GM23338 (cell line): ENCODE measurements around the gene CMIP. TPM values are rescaled to one million over a fixed set of nuclear protein-coding genes. Genes with fewer than 3 reads are reported as not detected.

Experiments used
- ATAC-seq: fragments of 200-7000 bp; cut with Tn5 transposase; 3 replicates; pipeline ENCODE4 v1.9.1; 2020
- DNase-seq: peaks from one replicate; pipeline ENCODE4 v3.0.0-alpha.2; 2015; ENCODE audit warnings: low spot score
- H2AFZ ChIP-seq: fragments of 200-600 bp; sonication (generic); 2 replicates; pipeline ENCODE4 v1.8.0; 2016; ENCODE audit warnings: antibody characterized with exemption, mild to moderate bottlenecking, moderate library complexity
- H3F3A ChIP-seq: fragments of 200-600 bp; sonication (generic); replicated peaks from 2 replicates; pipeline ENCODE4 v1.8.0; 2017; ENCODE audit warnings: antibody characterized with exemption, mixed run types, low read depth
- H3K27ac ChIP-seq: fragments of 200-600 bp; sonication (generic); 2 replicates; pipeline ENCODE4 v1.6.1; 2016; ENCODE audit warnings: low read depth
- H3K27me3 ChIP-seq: fragments of 200-600 bp; sonication (generic); 2 replicates; pipeline ENCODE4 v1.8.0; 2016; ENCODE audit warnings: mild to moderate bottlenecking, mixed run types, moderate library complexity; ENCODE audit not compliant: insufficient read depth
- H3K36me3 ChIP-seq: fragments of 200-600 bp; sonication (generic); 2 replicates; pipeline ENCODE4 v1.8.0; 2016; ENCODE audit warnings: mild to moderate bottlenecking; ENCODE audit not compliant: insufficient read depth
- H3K4me1 ChIP-seq: fragments of 200-600 bp; sonication (generic); 2 replicates; pipeline ENCODE4 v1.8.0; 2016; ENCODE audit warnings: mild to moderate bottlenecking, moderate library complexity; ENCODE audit not compliant: insufficient read depth
- H3K4me2 ChIP-seq: fragments of 200-600 bp; sonication (generic); 2 replicates; pipeline ENCODE4 v1.7.1; 2017; ENCODE audit warnings: mixed run types
- H3K4me3 ChIP-seq: fragments of 200-600 bp; sonication (generic); 2 replicates; pipeline ENCODE4 v1.6.1; 2016; ENCODE audit warnings: mixed run types
- H3K79me2 ChIP-seq: fragments of 200-600 bp; sonication (generic); replicated peaks from 2 replicates; pipeline ENCODE4 v1.8.0; 2017; ENCODE audit warnings: mild to moderate bottlenecking; ENCODE audit not compliant: insufficient read depth
- H3K9me2 ChIP-seq: fragments of 200-600 bp; sonication (generic); 2 replicates; pipeline ENCODE4 v1.8.0; 2017; ENCODE audit not compliant: insufficient read depth
- H4K20me1 ChIP-seq: fragments of 200-600 bp; sonication (generic); replicated peaks from 2 replicates; pipeline ENCODE4 v1.8.0; 2017; ENCODE audit warnings: mild to moderate bottlenecking; ENCODE audit not compliant: insufficient read depth
- H3K27ac Mint-ChIP-seq: 2 replicates; pipeline ENCODE4 v1.8.0; 2020; ENCODE audit warnings: inconsistent platforms, mild to moderate bottlenecking, moderate library complexity, mixed read lengths
- H3K27me3 Mint-ChIP-seq: 3 replicates; pipeline ENCODE4 v1.8.0; 2022; ENCODE audit warnings: low read depth, mild to moderate bottlenecking, moderate library complexity, mixed read lengths, inconsistent platforms; ENCODE audit not compliant: insufficient read depth, poor library complexity
- H3K36me3 Mint-ChIP-seq: 3 replicates; pipeline ENCODE4 v1.8.0; 2021; ENCODE audit warnings: low read depth, mild to moderate bottlenecking, inconsistent platforms, moderate library complexity, mixed read lengths
- H3K4me1 Mint-ChIP-seq: 3 replicates; pipeline ENCODE4 v1.8.0; 2020; ENCODE audit warnings: mild to moderate bottlenecking, inconsistent platforms, mixed read lengths
- H3K4me3 Mint-ChIP-seq: 3 replicates; pipeline ENCODE4 v1.8.0; 2021; ENCODE audit warnings: moderate library complexity, mild to moderate bottlenecking, inconsistent platforms, mixed read lengths
- H3K9me3 Mint-ChIP-seq: 3 replicates; pipeline ENCODE4 v1.8.0; 2020; ENCODE audit warnings: moderate library complexity, mild to moderate bottlenecking, inconsistent platforms, mixed read lengths
- CREB1 ChIP-seq: fragments of 250-450 bp; sonication (Bioruptor Pico); IDR thresholded peaks from 2 replicates; pipeline ENCODE4 v1.5.0; 2020; ENCODE audit warnings: low read depth, mild to moderate bottlenecking, moderate library complexity
- ETS1 ChIP-seq: IDR thresholded peaks from 2 replicates; pipeline ENCODE4 v1.6.1; 2016; ENCODE audit warnings: antibody characterized with exemption
- EZH2 ChIP-seq: fragments of 200-600 bp; sonication (generic); IDR thresholded peaks from one replicate; pipeline ENCODE4 v1.8.0; 2017; ENCODE audit warnings: antibody characterized with exemption, mild to moderate bottlenecking, low read depth; ENCODE audit not compliant: unreplicated experiment
- EZH2phosphoT487 ChIP-seq: fragments of 200-600 bp; sonication (generic); IDR thresholded peaks from one replicate; pipeline ENCODE4 v1.8.1; 2018; ENCODE audit warnings: antibody characterized with exemption; ENCODE audit not compliant: unreplicated experiment
- JUNB ChIP-seq: IDR thresholded peaks from one replicate; pipeline ENCODE4 v1.6.1; 2016; ENCODE audit warnings: antibody characterized with exemption; ENCODE audit not compliant: unreplicated experiment
- NANOG ChIP-seq: IDR thresholded peaks from 2 replicates; pipeline ENCODE4 v1.6.1; 2016; ENCODE audit warnings: antibody characterized with exemption, borderline replicate concordance
- POLR2AphosphoS5 ChIP-seq: IDR thresholded peaks from 2 replicates; pipeline ENCODE4 v1.6.1; 2016; ENCODE audit warnings: antibody characterized with exemption, low read depth
- REST ChIP-seq: IDR thresholded peaks from one replicate; pipeline ENCODE4 v1.6.1; 2018; ENCODE audit warnings: antibody characterized with exemption; ENCODE audit not compliant: unreplicated experiment
- ZNF114 ChIP-seq: fragments of 250-450 bp; sonication (Bioruptor Pico); IDR thresholded peaks from 2 replicates; pipeline ENCODE4 v1.5.0; 2020; ENCODE audit warnings: mild to moderate bottlenecking, moderate library complexity
- polyA plus RNA-seq: library from polyadenylated mRNA; unstranded; fragments of >200 nt; fragmentation: Nextera tagmentation; extraction: Ambion mirVana; gene quantifications from 2 replicates; pipeline ENCODE4 v1.2.1, GENCODE V29; 2016
- total RNA-seq: library from RNA; depleted of rRNA; stranded (reverse); fragments of >200 nt; shearing (Covaris generic); gene quantifications from 2 replicates; pipeline ENCODE4 v1.2.3, GENCODE V29; 2014
- TF ChIP-seq, protein P1 (sequence below), 2 experiments: fragments of 200-600 bp in 1 of 2; sonication (generic) in 1 of 2; conservative IDR thresholded peaks; 2 replicates each; pipeline versions ENCODE4 v1.5.1 to v1.6.1; 2016 to 2017; ENCODE audit warnings: antibody characterized with exemption in 2 of 2, low read depth in 2 of 2, mild to moderate bottlenecking in 2 of 2, moderate library complexity in 1 of 2

CMIP gene
- total and polyA plus RNA-seq, 2 experiments from 2014 or later: 9.5 to 62.3 TPM

DNA sequence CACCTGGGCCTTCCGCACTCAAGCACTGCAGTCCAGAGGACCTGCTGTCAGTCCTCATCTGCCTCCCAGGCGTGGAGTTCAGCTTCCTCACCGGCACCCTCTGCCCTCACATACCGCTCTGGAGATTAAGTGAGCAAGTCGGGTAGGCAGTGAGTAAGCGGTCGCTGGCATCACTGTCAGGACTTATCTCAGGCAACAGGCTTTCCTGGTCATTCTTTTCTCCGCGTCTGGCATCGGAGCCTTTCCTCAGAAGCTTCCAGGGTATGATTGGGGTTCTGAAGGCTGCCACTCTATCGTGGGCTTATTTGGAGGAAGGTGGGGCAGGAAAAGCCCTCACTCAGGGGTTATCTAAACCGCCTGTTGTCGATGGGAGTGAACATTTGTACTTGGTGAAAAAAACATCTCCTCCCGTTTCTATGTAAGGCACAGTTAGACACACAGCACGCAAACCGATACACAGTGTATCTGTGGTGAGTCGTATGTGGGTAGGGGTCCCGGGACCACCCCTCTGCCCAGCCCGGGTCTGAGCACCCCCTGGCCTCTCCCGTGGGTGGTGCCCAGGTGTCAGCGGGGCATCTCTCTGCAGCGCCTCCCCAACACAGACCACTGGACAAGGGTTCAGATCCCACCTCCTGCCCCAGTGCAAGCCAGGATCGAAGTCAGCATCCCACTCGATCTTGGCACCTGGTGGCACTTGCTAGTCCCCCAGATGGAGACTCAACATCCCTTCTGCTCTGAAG, 242.0 kb downstream of the CMIP start:
- DNase-seq: no peak
- peaks cover 6% of the 10 kb centered on the region for H3K27me3 Mint-ChIP-seq

More for the DNA sequence above, 242.0 kb downstream of the CMIP start:
- H3K79me2 ChIP-seq: peaks cover 15% of the 10 kb centered on the region; the same call in 1 of the 2 replicates
- no peak overlapping the region for H2AFZ ChIP-seq
- no peak overlapping the region for H3K4me3 ChIP-seq
- no peak overlapping the region for H3K4me3 Mint-ChIP-seq
- H3K4me1 Mint-ChIP-seq: peaks cover 15% of the 10 kb centered on the region
- 0 out of 2 replicates have a peak, but pooled peaks cover 2% of the 10 kb centered on the region for H3F3A ChIP-seq
- no peak for TF ChIP-seq EZH2
- TF ChIP-seq CREB1: no peak
- TF ChIP-seq POLR2AphosphoS5: no peak
- TF ChIP-seq ETS1: no peak
- TF ChIP-seq JUNB: no peak
- no peak for TF ChIP-seq NANOG
- TF ChIP-seq EZH2phosphoT487: no peak
- TF ChIP-seq, protein P1, sequence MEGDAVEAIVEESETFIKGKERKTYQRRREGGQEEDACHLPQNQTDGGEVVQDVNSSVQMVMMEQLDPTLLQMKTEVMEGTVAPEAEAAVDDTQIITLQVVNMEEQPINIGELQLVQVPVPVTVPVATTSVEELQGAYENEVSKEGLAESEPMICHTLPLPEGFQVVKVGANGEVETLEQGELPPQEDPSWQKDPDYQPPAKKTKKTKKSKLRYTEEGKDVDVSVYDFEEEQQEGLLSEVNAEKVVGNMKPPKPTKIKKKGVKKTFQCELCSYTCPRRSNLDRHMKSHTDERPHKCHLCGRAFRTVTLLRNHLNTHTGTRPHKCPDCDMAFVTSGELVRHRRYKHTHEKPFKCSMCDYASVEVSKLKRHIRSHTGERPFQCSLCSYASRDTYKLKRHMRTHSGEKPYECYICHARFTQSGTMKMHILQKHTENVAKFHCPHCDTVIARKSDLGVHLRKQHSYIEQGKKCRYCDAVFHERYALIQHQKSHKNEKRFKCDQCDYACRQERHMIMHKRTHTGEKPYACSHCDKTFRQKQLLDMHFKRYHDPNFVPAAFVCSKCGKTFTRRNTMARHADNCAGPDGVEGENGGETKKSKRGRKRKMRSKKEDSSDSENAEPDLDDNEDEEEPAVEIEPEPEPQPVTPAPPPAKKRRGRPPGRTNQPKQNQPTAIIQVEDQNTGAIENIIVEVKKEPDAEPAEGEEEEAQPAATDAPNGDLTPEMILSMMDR (conservative IDR thresholded peaks at IDR 0.05; ENCODE audit: low read depth in 2 of 2): no peak
- no peak for TF ChIP-seq REST
- TF ChIP-seq ZNF114: no peak
- no peak overlapping the region for H3K27ac ChIP-seq
- no peaks in the 10 kb centered on the region for H3K36me3 ChIP-seq
- H3K9me2 ChIP-seq: no peaks in the 10 kb centered on the region
- no peaks in the 10 kb centered on the region; the same call in none of the 2 replicates for H3K4me1 ChIP-seq
- no peaks in the 10 kb centered on the region; the same call in 1 of the 2 replicates for H4K20me1 ChIP-seq
- no peaks in the 10 kb centered on the region for H3K9me3 Mint-ChIP-seq
- peaks cover 7% of the 10 kb centered on the region; the same call in 2 of the 3 replicates for H3K36me3 Mint-ChIP-seq
- H3K27ac Mint-ChIP-seq: no peak overlapping the region; the same call in 1 of the 2 replicates
- H3K27me3 ChIP-seq: no peaks in the 10 kb centered on the region
- ATAC-seq: no peak
- no peak overlapping the region for H3K4me2 ChIP-seq
